SK-N-SH (cell line): Measurements from ENCODE around the gene FGF9. TPM values are rescaled to one million over a fixed set of nuclear protein-coding genes. Genes with fewer than 3 reads are reported as not detected.

Source experiments
- CTCF ChIA-PET: fragments of 300-600, 350-600 bp; formaldehyde crosslinking; extraction: SDS; loops from one replicate; lab custom pipeline; 2021; lab: Yijun Ruan, JAX
- POLR2A ChIA-PET: fragments of 350-600 bp; sonication (Branson Sonifier 250); formaldehyde crosslinking; extraction: SDS; loops from one replicate; lab custom pipeline; 2020; ENCODE audit warnings: antibody characterized with exemption, inconsistent platforms; lab: Yijun Ruan, JAX
- DNase-seq: peaks from one replicate; pipeline ENCODE4 v3.0.0; 2012
- H2AFZ ChIP-seq: fragments of 200-600 bp; sonication (generic); 2 replicates; pipeline ENCODE4 v1.8.1; 2016; ENCODE audit warnings: antibody characterized with exemption, mild to moderate bottlenecking, low read depth
- H3F3A ChIP-seq: fragments of 200-600 bp; sonication (generic); replicated peaks from 2 replicates; pipeline ENCODE3; 2016; ENCODE audit warnings: antibody characterized with exemption, mild to moderate bottlenecking; ENCODE audit not compliant: insufficient read depth
- H3K27ac ChIP-seq, 2 experiments: fragments of 200-500 bp in 1 of 2; fragments of 200-600 bp in 1 of 2; sonication (Bioruptor generic) in 1 of 2; sonication (generic), shearing (Covaris generic) in 1 of 2; 2 replicates each; pipeline versions ENCODE4 v1.5.1 to v1.6.1; 2014 to 2016; ENCODE audit warnings: low read depth in 2 of 2, inconsistent platforms in 1 of 2, low read length in 1 of 2, mild to moderate bottlenecking in 1 of 2, mixed read lengths in 1 of 2
- H3K27me3 ChIP-seq: fragments of 200-600 bp; sonication (generic), shearing (Covaris generic); 2 replicates; pipeline ENCODE4 v1.6.1; 2016; ENCODE audit warnings: mixed run types; ENCODE audit not compliant: insufficient read depth
- H3K36me3 ChIP-seq, 2 experiments: fragments of 200-500 bp in 1 of 2; fragments of 200-600 bp in 1 of 2; sonication (Bioruptor generic) in 1 of 2; sonication (generic) in 1 of 2; replicated peaks in 1 of 2; 2 replicates each; pipeline versions ENCODE3 to v1.5.1; 2014 to 2016; ENCODE audit warnings: low read length in 1 of 2, mild to moderate bottlenecking in 1 of 2; ENCODE audit not compliant: insufficient read depth in 2 of 2, control insufficient read depth in 1 of 2
- H3K4me1 ChIP-seq, 2 experiments: fragments of 200-500 bp in 1 of 2; fragments of 200-600 bp in 1 of 2; sonication (Bioruptor generic) in 1 of 2; sonication (generic), shearing (Covaris generic) in 1 of 2; 2 replicates each; pipeline versions ENCODE4 v1.5.1 to v1.6.1; 2014 to 2016; ENCODE audit warnings: low read depth in 1 of 2, low read length in 1 of 2, mixed run types in 1 of 2; ENCODE audit not compliant: insufficient read depth in 2 of 2, control insufficient read depth in 1 of 2
- H3K4me2 ChIP-seq: fragments of 200-600 bp; sonication (generic), shearing (Covaris generic); 2 replicates; pipeline ENCODE4 v1.6.1; 2017; ENCODE audit warnings: mixed run types
- H3K4me3 ChIP-seq, 2 experiments: fragments of 200-500 bp in 1 of 2; fragments of 200-600 bp in 1 of 2; sonication (Bioruptor generic) in 1 of 2; sonication (generic), shearing (Covaris generic) in 1 of 2; 2 replicates each; pipeline versions ENCODE4 v1.5.1 to v1.8.1; 2014 to 2016; ENCODE audit warnings: low read depth in 2 of 2, inconsistent platforms in 1 of 2, low read length in 1 of 2, mild to moderate bottlenecking in 1 of 2, mixed read lengths in 1 of 2, moderate library complexity in 1 of 2
- H3K79me2 ChIP-seq: fragments of 200-600 bp; sonication (generic); 2 replicates; pipeline ENCODE4 v1.8.1; 2017; ENCODE audit warnings: mild to moderate bottlenecking; ENCODE audit not compliant: insufficient read depth
- H3K9ac ChIP-seq: fragments of 200-600 bp; sonication (generic); 2 replicates; pipeline ENCODE4 v1.6.1; 2017; ENCODE audit warnings: mixed run types
- H3K9me2 ChIP-seq: fragments of 200-600 bp; sonication (generic); 2 replicates; pipeline ENCODE4 v1.6.1; 2017; ENCODE audit warnings: mixed run types
- H3K9me3 ChIP-seq: fragments of 200-600 bp; sonication (generic); 2 replicates; pipeline ENCODE4 v1.6.1; 2017; ENCODE audit warnings: mixed run types, mild to moderate bottlenecking, moderate library complexity
- H4K20me1 ChIP-seq: fragments of 200-600 bp; sonication (generic); 2 replicates; pipeline ENCODE4 v1.6.1; 2017; ENCODE audit warnings: mild to moderate bottlenecking, mixed run types; ENCODE audit not compliant: insufficient read depth
- CTCF ChIP-seq: fragments of 200-600 bp; sonication (generic); IDR thresholded peaks from 2 replicates; pipeline ENCODE4 v1.6.1; 2017; ENCODE audit warnings: antibody characterized with exemption, mild to moderate bottlenecking, moderate library complexity
- ELF1 ChIP-seq: IDR thresholded peaks from 2 replicates; pipeline ENCODE4 v1.4.0; 2012
- EP300 ChIP-seq, 2 experiments: IDR thresholded peaks; 2 replicates each; pipeline versions ENCODE4 v1.4.0 to v1.6.1; 2012; ENCODE audit warnings: borderline replicate concordance in 1 of 2, low read depth in 1 of 2, low read length in 1 of 2
- EZH2phosphoT487 ChIP-seq: fragments of 200-600 bp; sonication (generic); IDR thresholded peaks from 2 replicates; pipeline ENCODE4 v1.6.1; 2017; ENCODE audit warnings: low read depth, mixed run types, mild to moderate bottlenecking, antibody characterized with exemption, moderate library complexity, borderline replicate concordance
- FOXM1 ChIP-seq: IDR thresholded peaks from 2 replicates; pipeline ENCODE4 v1.4.0; 2012; ENCODE audit warnings: low read depth, mild to moderate bottlenecking
- GABPA ChIP-seq: IDR thresholded peaks from 2 replicates; pipeline ENCODE4 v1.4.0; 2012; ENCODE audit warnings: low read depth, mild to moderate bottlenecking
- GATA2 ChIP-seq: sonication (generic); formaldehyde crosslinking; IDR thresholded peaks from 2 replicates; pipeline ENCODE4 v1.5.0; 2020; ENCODE audit warnings: mild to moderate bottlenecking, missing genetic modification reagents
- IRF3 ChIP-seq: fragments of 150-350 bp; IDR thresholded peaks from 2 replicates; pipeline ENCODE4 v1.6.1; 2016; ENCODE audit warnings: mild to moderate bottlenecking, low read depth, low read length
- MEF2A ChIP-seq: IDR thresholded peaks from 2 replicates; pipeline ENCODE4 v1.4.0; 2012; ENCODE audit warnings: low read depth, borderline replicate concordance
- MXI1 ChIP-seq: IDR thresholded peaks from 2 replicates; pipeline ENCODE4 v1.6.1; 2012; ENCODE audit warnings: mild to moderate bottlenecking, low read depth, low read length, improper control_type of control experiment
- NFIC ChIP-seq: IDR thresholded peaks from 2 replicates; pipeline ENCODE4 v1.4.0; 2012; ENCODE audit warnings: borderline replicate concordance
- NRF1 ChIP-seq: IDR thresholded peaks from 2 replicates; pipeline ENCODE4 v1.6.1; 2012; ENCODE audit warnings: low read depth, mild to moderate bottlenecking, low read length
- SIN3A ChIP-seq: IDR thresholded peaks from 2 replicates; pipeline ENCODE4 v1.6.1; 2012; ENCODE audit warnings: low read depth, mild to moderate bottlenecking, low read length, moderate library complexity, borderline replicate concordance
- SMC3 ChIP-seq: IDR thresholded peaks from 2 replicates; pipeline ENCODE4 v1.6.1; 2012; ENCODE audit warnings: low read depth, low read length, improper control_type of control experiment
- TCF12 ChIP-seq: IDR thresholded peaks from 2 replicates; pipeline ENCODE4 v1.4.0; 2012
- USF2 ChIP-seq: fragments of 150-350 bp; IDR thresholded peaks from 2 replicates; pipeline ENCODE4 v1.6.1; 2017; ENCODE audit warnings: antibody characterized with exemption, low read length, low read depth, borderline replicate concordance
- YY1 ChIP-seq: IDR thresholded peaks from 2 replicates; pipeline ENCODE4 v1.4.0; 2012; ENCODE audit warnings: low read depth, mild to moderate bottlenecking
- ZBTB33 ChIP-seq: IDR thresholded peaks from 2 replicates; pipeline ENCODE4 v1.4.0; 2012; ENCODE audit warnings: low read depth, borderline replicate concordance
- WGBS: methylation state at CpG from one replicate; pipeline ENCODE4 v1.1.6; 2017; ENCODE audit warnings: low lambda C conversion rate; 5-methylcytosine and 5-hydroxymethylcytosine counted together
- polyA plus RNA-seq, 3 experiments: library from polyadenylated mRNA; depleted of rRNA; stranded (reverse); fragments of >200 nt; gene quantifications; 2 replicates each; pipeline ENCODE4 v1.2.3, GENCODE V29; 2012

The FGF9 gene
- polyA plus RNA-seq, 1 of the 3 experiments (the other 2 are of a cell fraction): not detected

GRCh38 chr13:21701460-21701859, 30.6 kb downstream of the FGF9 start:
- no peaks in the 10 kb centered on the region for H3F3A ChIP-seq
- no peak overlapping the region for H2AFZ ChIP-seq
- no peaks in the 10 kb centered on the region for H3K4me1 ChIP-seq
- H3K4me2 ChIP-seq: no peak overlapping the region
- no peak overlapping the region for H3K4me3 ChIP-seq
- TF ChIP-seq YY1 (no peak), TCF12 (no peak), GABPA (no peak), MXI1 (no peak), USF2 (no peak), GATA2 (CRISPR knock-in tag) (no peak), ELF1 (no peak), SIN3A (no peak), IRF3 (no peak), EP300 (IDR thresholded peaks at IDR 0.05; ENCODE audit: borderline replicate concordance in 1 of 2, low read depth in 1 of 2, low read length in 1 of 2) (no peak), CTCF (no peak), MEF2A (no peak), FOXM1 (no peak), EZH2phosphoT487 (no peak), ZBTB33 (no peak), SMC3 (no peak), NFIC (no peak), NRF1 (no peak)
- no peaks in the 10 kb centered on the region for H3K9me3 ChIP-seq
- H3K9me2 ChIP-seq: no peaks in the 10 kb centered on the region
- no peaks in the 10 kb centered on the region for H4K20me1 ChIP-seq
- WGBS: 45% methylated on average over 10 of the region's 10 CpGs
- H3K27me3 ChIP-seq: peaks cover 24% of the 10 kb centered on the region; the same call in 1 of the 2 replicates
- ChIA-PET CTCF (no interaction called here), POLR2A (no interaction called here)
- no peaks in the 10 kb centered on the region for H3K79me2 ChIP-seq
- DNase-seq: no peak
- no peaks in the 10 kb centered on the region for H3K36me3 ChIP-seq
- no peak overlapping the region for H3K27ac ChIP-seq
- H3K9ac ChIP-seq: no peak overlapping the region
